H1 (cell line): ENCODE data around the gene TRAF4. TPM values are rescaled to one million over a fixed set of nuclear protein-coding genes. Genes with fewer than 3 reads are reported as not detected.

ENCODE experiments used
- CTCF ChIA-PET: fragments of 300-600 bp; sonication (Branson Sonifier 250); formaldehyde crosslinking; loops from one replicate; lab custom pipeline; 2021; ENCODE audit not compliant: partially characterized antibody; lab: Charles Lee
- POLR2A ChIA-PET: fragments of 300-600 bp; sonication (Branson Sonifier 250); formaldehyde crosslinking; loops from one replicate; lab custom pipeline; 2021; ENCODE audit warnings: inconsistent platforms; ENCODE audit not compliant: partially characterized antibody; lab: Charles Lee
- DNase-seq, 2 experiments: peaks; one replicate each; pipeline versions ENCODE4 v3.0.0 to v3.0.0-alpha.2; 2010 to 2022; ENCODE audit warnings: low spot score in 2 of 2, low read depth in 1 of 2, mixed read lengths in 1 of 2
- FAIRE-seq: peaks from 2 replicates; lab custom pipeline; 2011; peaks lifted over from hg19 to GRCh38; lab: Jason Lieb, UNC
- H2AFZ ChIP-seq: 2 replicates; pipeline ENCODE4 v1.8.1; 2012; ENCODE audit warnings: low read length, inconsistent platforms
- H2AK5ac ChIP-seq: 2 replicates; pipeline ENCODE4 v1.6.1; 2013; ENCODE audit warnings: low read depth, low read length
- H2BK120ac ChIP-seq: replicated peaks from 2 replicates; pipeline ENCODE3; 2013; ENCODE audit warnings: low read depth, low read length, inconsistent platforms
- H2BK12ac ChIP-seq: 2 replicates; pipeline ENCODE4 v1.6.1; 2013; ENCODE audit warnings: low read depth, low read length
- H2BK15ac ChIP-seq: 2 replicates; pipeline ENCODE4 v1.6.1; 2013; ENCODE audit warnings: low read length
- H2BK20ac ChIP-seq: 2 replicates; pipeline ENCODE4 v1.6.1; 2013; ENCODE audit warnings: low read length
- H2BK5ac ChIP-seq: 2 replicates; pipeline ENCODE4 v1.6.1; 2013; ENCODE audit warnings: low read depth, low read length
- H3K14ac ChIP-seq: 2 replicates; pipeline ENCODE4 v1.6.1; 2013; ENCODE audit warnings: inconsistent platforms; ENCODE audit not compliant: insufficient read length
- H3K18ac ChIP-seq: 2 replicates; pipeline ENCODE4 v1.6.1; 2013; ENCODE audit warnings: low read length; ENCODE audit errors: extremely low read depth
- H3K23ac ChIP-seq: 2 replicates; pipeline ENCODE4 v1.6.1; 2013; ENCODE audit warnings: inconsistent platforms; ENCODE audit not compliant: insufficient read length
- H3K23me2 ChIP-seq: 2 replicates; pipeline ENCODE4 v1.6.1; 2013; ENCODE audit warnings: low read depth, low read length
- H3K27ac ChIP-seq: 2 replicates; pipeline ENCODE4 v1.6.1; 2011; ENCODE audit warnings: low read depth, low read length, inconsistent platforms
- H3K27me3 ChIP-seq, 4 experiments: replicated peaks in 1 of 4; 1 replicate in 1 of 4; 2 replicates in 3 of 4; pipeline versions ENCODE4 v1.6.1 to v1.8.1; 2011 to 2013; ENCODE audit warnings: low read length in 3 of 4, mild to moderate bottlenecking in 3 of 4, inconsistent platforms in 2 of 4, mixed read lengths in 2 of 4, moderate library complexity in 1 of 4; ENCODE audit not compliant: control insufficient read depth in 3 of 4, insufficient read depth in 3 of 4; ENCODE audit errors: extremely low read depth in 1 of 4
- H3K36me3 ChIP-seq, 4 experiments: 2 replicates each; pipeline versions ENCODE4 v1.6.1 to v1.8.1; 2011 to 2013; ENCODE audit warnings: mild to moderate bottlenecking in 4 of 4, low read length in 3 of 4, moderate library complexity in 2 of 4, control low read depth in 1 of 4, inconsistent platforms in 1 of 4; ENCODE audit not compliant: insufficient read depth in 4 of 4, control insufficient read depth in 2 of 4
- H3K4ac ChIP-seq: replicated peaks from 2 replicates; pipeline ENCODE3; 2013; ENCODE audit warnings: low read length, low read depth, mixed read lengths, inconsistent platforms; ENCODE audit not compliant: insufficient read length
- H3K4me1 ChIP-seq, 4 experiments: replicated peaks in 1 of 4; 1 replicate in 1 of 4; 2 replicates in 3 of 4; pipeline versions ENCODE4 v1.6.1 to v1.8.1; 2011 to 2013; ENCODE audit warnings: low read length in 3 of 4, inconsistent platforms in 2 of 4, mixed read lengths in 1 of 4; ENCODE audit not compliant: insufficient read depth in 4 of 4, control insufficient read depth in 3 of 4
- H3K4me2 ChIP-seq, 2 experiments: 2 replicates each; pipeline versions ENCODE4 v1.6.1 to v1.8.1; 2011 to 2013; ENCODE audit warnings: low read depth in 2 of 2, low read length in 2 of 2, control low read depth in 1 of 2, inconsistent platforms in 1 of 2, mild to moderate bottlenecking in 1 of 2; ENCODE audit not compliant: insufficient read depth in 1 of 2
- H3K4me3 ChIP-seq, 4 experiments: fragments of 200-600, 300-600 bp in 1 of 4; sonication (generic), shearing (Covaris generic), sonication (Bioruptor Twin) in 1 of 4; 2 replicates each; pipeline versions ENCODE4 v1.5.1 to v1.8.1; 2011 to 2016; ENCODE audit warnings: low read length in 4 of 4, low read depth in 3 of 4, control low read depth in 2 of 4, inconsistent platforms in 2 of 4, mild to moderate bottlenecking in 2 of 4, mixed read lengths in 1 of 4, moderate library complexity in 1 of 4; ENCODE audit not compliant: insufficient read depth in 2 of 4; ENCODE audit errors: extremely low read depth in 1 of 4
- H3K56ac ChIP-seq: replicated peaks from 2 replicates; pipeline ENCODE3; 2013; ENCODE audit warnings: low read depth, mild to moderate bottlenecking, mixed read lengths, low read length, inconsistent platforms; ENCODE audit not compliant: insufficient read length
- H3K79me1 ChIP-seq: 2 replicates; pipeline ENCODE4 v1.6.1; 2013; ENCODE audit warnings: low read depth, low read length, control low read depth
- H3K79me2 ChIP-seq, 2 experiments: 2 replicates each; pipeline versions ENCODE4 v1.6.1 to v1.8.1; 2012 to 2013; ENCODE audit warnings: low read length in 2 of 2, mild to moderate bottlenecking in 2 of 2, inconsistent platforms in 1 of 2; ENCODE audit not compliant: insufficient read depth in 2 of 2, control insufficient read depth in 1 of 2
- H3K9ac ChIP-seq, 4 experiments: replicated peaks in 1 of 4; 1 replicate in 1 of 4; 2 replicates in 3 of 4; pipeline versions ENCODE4 v1.6.1 to v1.8.1; 2011 to 2013; ENCODE audit warnings: low read depth in 3 of 4, low read length in 3 of 4, control low read depth in 2 of 4, mild to moderate bottlenecking in 2 of 4, moderate library complexity in 2 of 4, inconsistent platforms in 1 of 4; ENCODE audit errors: extremely low read depth in 1 of 4
- H3K9me3 ChIP-seq, 2 experiments: 2 replicates each; pipeline versions ENCODE4 v1.6.1 to v1.8.1; 2012 to 2013; ENCODE audit warnings: mild to moderate bottlenecking in 2 of 2, moderate library complexity in 2 of 2, control low read depth in 1 of 2, inconsistent platforms in 1 of 2, low read depth in 1 of 2, low read length in 1 of 2, mixed read lengths in 1 of 2; ENCODE audit not compliant: insufficient read depth in 2 of 2
- H4K20me1 ChIP-seq, 2 experiments: replicated peaks in 1 of 2; 2 replicates each; pipeline versions ENCODE3 to v1.8.1; 2011 to 2013; ENCODE audit warnings: inconsistent platforms in 2 of 2, low read length in 2 of 2, mild to moderate bottlenecking in 1 of 2; ENCODE audit not compliant: insufficient read depth in 2 of 2, control insufficient read depth in 1 of 2
- H4K5ac ChIP-seq: 2 replicates; pipeline ENCODE4 v1.6.1; 2013; ENCODE audit warnings: low read length, low read depth, mixed read lengths, inconsistent platforms; ENCODE audit not compliant: insufficient read length
- H4K8ac ChIP-seq: 2 replicates; pipeline ENCODE4 v1.8.0; 2013; ENCODE audit warnings: mild to moderate bottlenecking, moderate library complexity, low read length, inconsistent platforms; ENCODE audit not compliant: insufficient read depth; ENCODE audit errors: extremely low read depth
- H4K91ac ChIP-seq: replicated peaks from 2 replicates; pipeline ENCODE3; 2013; ENCODE audit warnings: low read length, mixed read lengths, inconsistent platforms; ENCODE audit not compliant: insufficient read length
- CHD1 ChIP-seq: IDR thresholded peaks from 2 replicates; pipeline ENCODE4 v1.6.1; 2012; ENCODE audit warnings: low read depth, low read length, improper control_type of control experiment
- CHD2 ChIP-seq: IDR thresholded peaks from 2 replicates; pipeline ENCODE4 v1.6.1; 2012; ENCODE audit warnings: low read length, improper control_type of control experiment
- GTF2F1 ChIP-seq: IDR thresholded peaks from 2 replicates; pipeline ENCODE4 v1.6.1; 2012; ENCODE audit warnings: low read depth, low read length, improper control_type of control experiment, borderline replicate concordance
- KDM5A ChIP-seq: fragments of 200-600 bp; IDR thresholded peaks from 2 replicates; pipeline ENCODE4 v1.7.1; 2012; ENCODE audit warnings: mild to moderate bottlenecking, low read length, inconsistent platforms, mixed read lengths
- MAFK ChIP-seq: IDR thresholded peaks from 2 replicates; pipeline ENCODE4 v1.6.1; 2012; ENCODE audit warnings: low read depth, mild to moderate bottlenecking, improper control_type of control experiment, low read length
- POU5F1 ChIP-seq: IDR thresholded peaks from 2 replicates; pipeline ENCODE4 v1.6.1; 2011; ENCODE audit warnings: low read depth, mild to moderate bottlenecking, low read length, moderate library complexity
- SIX5 ChIP-seq: IDR thresholded peaks from 2 replicates; pipeline ENCODE4 v1.6.1; 2011; ENCODE audit warnings: mild to moderate bottlenecking, low read depth, low read length
- YY1 ChIP-seq: IDR thresholded peaks from 2 replicates; pipeline ENCODE4 v1.6.1; 2011; ENCODE audit warnings: low read depth, mild to moderate bottlenecking, low read length
- WGBS, 2 experiments: shearing (Covaris generic) in 1 of 2; methylation state at CpG; one replicate each; pipeline versions ENCODE4 v1.1.6 to v1.1.7; 2013 to 2015; ENCODE audit warnings: low lambda C conversion rate in 2 of 2, mixed read lengths in 2 of 2, inconsistent platforms in 1 of 2, low coverage in 1 of 2, missing lambda C conversion rate in 1 of 2; ENCODE audit not compliant: insufficient replicate concordance in 2 of 2, insufficient coverage in 1 of 2, insufficient read length in 1 of 2; ENCODE audit errors: extremely low coverage in 1 of 2, missing lambda C conversion rate in 1 of 2; 5-methylcytosine and 5-hydroxymethylcytosine counted together
- polyA plus RNA-seq, 7 experiments: library from polyadenylated mRNA; depleted of rRNA in 3 of 7; stranded (reverse) in 5 of 7; unstranded in 2 of 7; fragments of >200 nt in 5 of 7; fragments of 200-250 nt in 2 of 7; gene quantifications; 1 replicate in 5 of 7; 2 replicates in 1 of 7; 4 replicates in 1 of 7; pipeline versions ENCODE4 v1.2.1 to v1.2.3, GENCODE V29; 2011 to 2013; ENCODE audit warnings: missing spikeins in 2 of 7, mixed read lengths in 2 of 7
- total RNA-seq: library from RNA; stranded (reverse); fragmentation: NEBNext Ultra II Directional; extraction: Animal tissue kit (Norgen Biotek cat#: 25700); gene quantifications from 2 replicates; pipeline ENCODE4 v1.2.1, GENCODE V29; 2021

Gene TRAF4
- total and polyA plus RNA-seq, 2 of the 8 experiments (the other 6 are each of a cell fraction or from before 2014, with no cell fraction given) = 167 to 170 TPM

DNA sequence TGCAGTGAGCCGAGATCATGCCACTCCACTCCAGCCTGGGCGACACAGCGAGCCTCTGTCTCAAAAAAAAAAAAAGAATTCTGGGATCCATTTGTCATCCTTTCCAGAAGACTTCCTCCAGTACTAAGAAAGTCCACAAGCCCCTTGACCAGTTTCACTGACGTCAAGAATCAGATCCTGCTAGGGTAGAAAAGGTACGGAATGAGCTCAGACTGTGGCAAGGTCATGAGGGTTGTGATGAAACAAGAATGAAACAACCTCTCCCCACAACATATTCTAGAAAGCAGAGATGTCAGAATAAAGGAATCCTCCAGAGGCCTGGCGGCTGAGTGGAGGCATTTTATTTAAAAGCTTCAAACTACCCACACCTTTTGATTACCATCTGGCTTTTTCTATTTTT lies 29.9 kb downstream of the TRAF4 start:
- H3K18ac ChIP-seq = no peak overlapping the region; the same call in 1 of the 2 replicates
- peaks cover 0 to 3% of the 10 kb centered on the region in 2 experiments for H4K20me1 ChIP-seq
- H3K9ac ChIP-seq = no peak overlapping the region
- 95% methylated on average over 6 of the region's 6 CpGs; no CpG with 5 or more reads in 1 of the 2 experiments for WGBS, 2 experiments
- no peak for TF ChIP-seq KDM5A
- no peak for TF ChIP-seq CHD1
- TF ChIP-seq MAFK = no peak
- no peak for TF ChIP-seq SIX5
- TF ChIP-seq YY1 = no peak
- no peak for TF ChIP-seq GTF2F1
- no peak for TF ChIP-seq POU5F1
- TF ChIP-seq CHD2 = no peak
- TF ChIP-seq, all 59 proteins: peak for 0
- ChIA-PET CTCF (interaction anchor here (0.6 to 4.6 kb wide), 12 partner anchors 11 to 139 kb away, joined by 3 to 76 read pairs (median 3); no protein-coding TSS in a partner anchor), POLR2A (interaction anchor here (0.6 to 3.3 kb wide), 11 partner anchors 9 to 305 kb away, joined by 3 to 13 read pairs (median 4); no protein-coding TSS in a partner anchor)
- H3K79me1 ChIP-seq = peaks cover 2% of the 10 kb centered on the region; the same call in 1 of the 2 replicates
- H4K8ac ChIP-seq = no peak overlapping the region
- H3K27me3 ChIP-seq = no peaks in the 10 kb centered on the region
- H4K91ac ChIP-seq = no peak overlapping the region
- H3K79me2 ChIP-seq = peaks cover 0 to 63% of the 10 kb centered on the region in 2 experiments; a peak in 2 of 4 replicates
- H2AK5ac ChIP-seq = no peak overlapping the region
- no peak overlapping the region for H4K5ac ChIP-seq
- H3K36me3 ChIP-seq = no peaks in the 10 kb centered on the region
- H3K4me3 ChIP-seq = no peak overlapping the region
- H3K4me2 ChIP-seq = no peak overlapping the region
- FAIRE-seq (no peak), DNase-seq (no peak)
- no peak overlapping the region for H3K4ac ChIP-seq
- no peak overlapping the region for H2BK12ac ChIP-seq
- H3K23me2 ChIP-seq = peaks cover 4% of the 10 kb centered on the region; the same call in 1 of the 2 replicates
- H3K23ac ChIP-seq = no peak overlapping the region
- no peak overlapping the region; the same call in 1 of the 2 replicates for H3K27ac ChIP-seq
- H3K9me3 ChIP-seq = no peaks in the 10 kb centered on the region
- H2AFZ ChIP-seq = no peak overlapping the region
- no peak overlapping the region for H2BK120ac ChIP-seq
- H3K56ac ChIP-seq = no peak overlapping the region
- H2BK20ac ChIP-seq = no peak overlapping the region
- H3K14ac ChIP-seq = no peak overlapping the region
- no peak overlapping the region for H2BK5ac ChIP-seq
- H3K4me1 ChIP-seq = peaks cover 0 to 3% (median 0%) of the 10 kb centered on the region in 4 experiments; a peak in 1 of 7 replicates
- H2BK15ac ChIP-seq = no peak overlapping the region
